ENCODE data around the gene TDRD10. TPM values are rescaled to one million over a fixed set of nuclear protein-coding genes. Genes with fewer than 3 reads are reported as not detected.

TDRD10 gene
- total and polyA plus RNA-seq, 2 of the 4 experiments (the other 2 are of a cell fraction) = not detected

DNA sequence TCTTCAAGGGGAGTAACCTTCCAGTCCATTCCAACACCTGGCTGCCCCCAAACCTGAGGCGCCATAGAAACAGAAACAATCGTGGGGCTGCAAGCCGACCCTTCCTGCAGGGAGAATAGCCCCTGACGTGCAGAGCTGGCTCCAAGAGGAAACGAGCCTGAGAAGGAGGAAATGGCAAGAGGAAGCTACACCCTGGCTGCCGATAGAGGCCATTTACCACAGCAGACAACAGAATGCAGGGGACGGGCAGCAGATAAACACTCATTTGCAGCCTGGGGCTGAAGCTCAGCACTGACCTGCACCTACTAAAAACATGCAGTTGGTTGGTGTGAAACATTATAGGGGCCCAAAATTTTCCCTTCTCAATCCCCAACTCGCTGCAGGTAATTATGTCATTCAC is 8.7 kb upstream of the TDRD10 start:
- no peaks in the 10 kb centered on the region for H3K9me1 ChIP-seq (ENCODE audit: insufficient read depth, low read length)
- no TSS peak for BruUV-seq (replicated peaks)
- no peak overlapping the region for H2AK9ac ChIP-seq (replicated peaks; ENCODE audit: low read depth, low read length, poor library complexity)
- no peak overlapping the region for H2AK5ac ChIP-seq (ENCODE audit: low read depth, low read length)
- no peak overlapping the region for H2BK120ac ChIP-seq (ENCODE audit: low read depth, low read length)
- H2BK20ac ChIP-seq (ENCODE audit: low read depth, low read length) = no peak overlapping the region
- H4K91ac ChIP-seq (ENCODE audit: insufficient read depth, low read depth, low read length) = no peak overlapping the region
- H3K23ac ChIP-seq (ENCODE audit: low read depth, low read length) = no peak overlapping the region
- no peaks in the 10 kb centered on the region for H3K4me1 ChIP-seq (ENCODE audit: control insufficient read depth, insufficient read depth, low read length)
- peaks cover 70% of the 10 kb centered on the region for H3K27me3 ChIP-seq (ENCODE audit: control insufficient read depth, insufficient read depth, low read length)
- no peak overlapping the region for H3K9ac ChIP-seq (ENCODE audit: low read depth, low read length)
- dilution Hi-C loops (cut with HindIII; ENCODE audit: low sequenced_read_pairs, unreplicated experiment) = no loop called here
- no peaks in the 10 kb centered on the region for H3K36me3 ChIP-seq (ENCODE audit: control insufficient read depth, insufficient read depth, low read length)
- ATAC-seq (ENCODE audit: low read depth) (no peak), DNase-seq (no peak)
- H4K5ac ChIP-seq (ENCODE audit: low read depth, low read length) = no peak overlapping the region
- intact Hi-C loops (cut with micrococcal nuclease) = no loop called here
- no peak overlapping the region for H3K27ac ChIP-seq (ENCODE audit: insufficient read depth, low read length)
- no peaks in the 10 kb centered on the region for H4K20me1 ChIP-seq (ENCODE audit: insufficient read depth, low read length)
- H2BK15ac ChIP-seq (ENCODE audit: low read depth, low read length) = no peak overlapping the region
- no peak overlapping the region for H3K4me3 ChIP-seq (ENCODE audit: insufficient read depth, low read depth, low read length)
- no peak overlapping the region for H3K56ac ChIP-seq (ENCODE audit: extremely low read depth, insufficient read depth, low read length)
- no peaks in the 10 kb centered on the region for H3K9me3 ChIP-seq (ENCODE audit: control insufficient read depth, insufficient read depth, low read length)
- TF ChIP-seq SMC3 (IDR thresholded peaks at IDR 0.05; ENCODE audit: low read depth, low read length) (no peak), RFX5 (IDR thresholded peaks at IDR 0.05; ENCODE audit: low read depth, low read length) (no peak)
- no peak overlapping the region for H4K8ac ChIP-seq (ENCODE audit: low read depth in 2 of 2, low read length in 2 of 2)
- H2BK5ac ChIP-seq (ENCODE audit: low read depth, low read length, poor library complexity, severe bottlenecking) = no peak overlapping the region
- H3K4ac ChIP-seq (ENCODE audit: low read depth, low read length) = no peak overlapping the region
- H3K79me1 ChIP-seq (ENCODE audit: low read depth in 1 of 2, low read length in 2 of 2) = no peaks in the 10 kb centered on the region
- CTCF ChIA-PET = no interaction called here
- H3K4me2 ChIP-seq (ENCODE audit: low read depth, low read length) = no peak overlapping the region
- H3K18ac ChIP-seq (ENCODE audit: low read depth, low read length) = no peak overlapping the region
- WGBS, 2 experiments (ENCODE audit: extremely low coverage in 2 of 2, insufficient read length in 1 of 2) = 11% methylated on average over 4 of the region's 8 CpGs; no CpG with 5 or more reads in 1 of the 2 experiments
- H2AFZ ChIP-seq (replicated peaks; ENCODE audit: low read length, poor library complexity) = no peak overlapping the region
- H3K14ac ChIP-seq (replicated peaks; ENCODE audit: low read depth, low read length) = no peak overlapping the region
- POLR2A ChIA-PET (ENCODE audit: unreplicated experiment) = no interaction called here
- in situ Hi-C loops (cut with MboI; ENCODE audit: low sequenced_read_pairs) = no loop called here

Measured in IMR-90 (cell line).